D341Med (cell line): ENCODE measurements around the gene MICAL2.
A peak's percentile ranks its signal among the peaks of the same experiment; 100 is the strongest.

ENCODE experiments used
- DNase-seq: peaks from one replicate; pipeline ENCODE4 v3.0.0; 2012; ENCODE audit warnings: low spot score

MICAL2 gene

DNA sequence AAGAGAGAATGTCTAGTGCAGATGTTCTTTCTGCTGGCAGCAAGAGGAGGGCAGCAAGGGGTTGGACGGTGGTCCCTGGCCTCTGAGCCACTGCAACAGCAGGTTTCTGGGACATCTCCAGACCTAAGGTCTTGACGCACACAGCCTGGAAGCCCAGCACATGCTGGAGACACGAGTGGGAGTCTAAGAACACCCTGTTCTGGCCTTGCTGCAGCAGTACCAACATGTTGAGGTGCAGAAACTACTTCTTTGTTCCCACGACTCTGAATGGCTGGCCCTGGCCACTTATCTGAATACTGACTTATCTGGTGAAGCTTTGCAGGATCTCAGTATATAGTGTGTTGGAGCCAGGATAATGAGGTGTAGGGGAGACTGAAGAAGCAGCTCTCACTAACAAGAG lies 6.8 kb downstream of the MICAL2 start:
- no peak for DNase-seq

DNA sequence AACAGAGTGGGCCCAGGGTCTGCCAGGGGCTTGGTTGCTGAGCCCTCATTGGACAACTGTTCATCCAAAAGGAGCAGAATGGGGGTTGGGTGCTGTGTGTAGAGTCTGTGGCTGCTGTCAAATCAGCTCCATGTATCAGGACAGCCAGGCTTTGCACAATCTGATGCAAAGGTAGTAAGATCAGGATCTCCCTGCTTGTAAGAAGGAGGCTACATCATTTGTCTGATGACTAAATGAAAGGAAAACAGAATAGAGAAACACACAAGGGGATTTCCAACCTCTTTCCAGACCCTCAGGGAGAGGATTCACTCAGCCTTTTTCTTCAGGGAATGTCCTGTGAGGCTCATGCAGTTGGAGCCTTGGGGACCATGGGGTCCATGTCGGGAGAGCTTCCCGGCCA lies 7.2 kb downstream of the MICAL2 start:
- no peak for DNase-seq

DNA sequence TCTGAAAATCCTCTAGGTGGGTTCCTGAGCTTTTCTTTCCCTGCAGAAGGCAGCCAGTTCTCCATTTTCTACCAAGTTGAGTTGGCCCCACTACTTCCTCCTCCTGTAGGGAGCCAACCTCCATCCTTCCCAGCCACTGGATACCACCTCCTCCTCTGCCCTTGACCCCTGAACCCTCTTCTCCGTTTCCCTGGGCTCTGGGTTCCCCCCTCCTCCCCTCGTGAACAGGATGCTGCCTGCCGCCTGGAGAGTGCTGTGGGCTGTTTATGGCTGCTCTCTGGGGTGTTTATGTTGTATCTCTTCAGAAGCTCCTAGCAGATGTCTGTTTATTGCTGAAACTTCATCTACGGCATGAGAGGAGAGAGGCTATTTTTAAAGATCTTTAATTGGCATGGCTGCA lies 8.6 kb downstream of the MICAL2 start:
- DNase-seq: no peak

DNA sequence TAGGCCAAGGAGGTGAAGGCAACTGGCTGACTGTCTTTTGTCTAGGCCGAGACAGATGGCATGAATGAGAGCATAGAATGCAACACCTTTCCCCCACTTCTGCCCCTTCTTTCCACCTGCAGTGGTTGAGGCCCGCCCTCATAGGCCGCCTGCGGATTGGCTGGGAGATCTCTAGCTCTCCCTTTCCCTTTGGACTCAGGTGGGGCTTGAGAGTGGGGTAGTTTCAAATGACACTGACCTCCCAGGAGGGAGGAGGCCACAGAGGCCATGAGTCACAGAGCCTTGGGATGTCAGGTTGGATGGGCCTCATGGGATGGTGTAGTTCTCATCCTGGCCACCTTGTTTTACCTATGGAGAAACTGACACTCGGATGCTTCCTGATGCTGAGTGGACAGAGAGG lies 9.1 kb downstream of the MICAL2 start:
- DNase-seq: no peak

DNA sequence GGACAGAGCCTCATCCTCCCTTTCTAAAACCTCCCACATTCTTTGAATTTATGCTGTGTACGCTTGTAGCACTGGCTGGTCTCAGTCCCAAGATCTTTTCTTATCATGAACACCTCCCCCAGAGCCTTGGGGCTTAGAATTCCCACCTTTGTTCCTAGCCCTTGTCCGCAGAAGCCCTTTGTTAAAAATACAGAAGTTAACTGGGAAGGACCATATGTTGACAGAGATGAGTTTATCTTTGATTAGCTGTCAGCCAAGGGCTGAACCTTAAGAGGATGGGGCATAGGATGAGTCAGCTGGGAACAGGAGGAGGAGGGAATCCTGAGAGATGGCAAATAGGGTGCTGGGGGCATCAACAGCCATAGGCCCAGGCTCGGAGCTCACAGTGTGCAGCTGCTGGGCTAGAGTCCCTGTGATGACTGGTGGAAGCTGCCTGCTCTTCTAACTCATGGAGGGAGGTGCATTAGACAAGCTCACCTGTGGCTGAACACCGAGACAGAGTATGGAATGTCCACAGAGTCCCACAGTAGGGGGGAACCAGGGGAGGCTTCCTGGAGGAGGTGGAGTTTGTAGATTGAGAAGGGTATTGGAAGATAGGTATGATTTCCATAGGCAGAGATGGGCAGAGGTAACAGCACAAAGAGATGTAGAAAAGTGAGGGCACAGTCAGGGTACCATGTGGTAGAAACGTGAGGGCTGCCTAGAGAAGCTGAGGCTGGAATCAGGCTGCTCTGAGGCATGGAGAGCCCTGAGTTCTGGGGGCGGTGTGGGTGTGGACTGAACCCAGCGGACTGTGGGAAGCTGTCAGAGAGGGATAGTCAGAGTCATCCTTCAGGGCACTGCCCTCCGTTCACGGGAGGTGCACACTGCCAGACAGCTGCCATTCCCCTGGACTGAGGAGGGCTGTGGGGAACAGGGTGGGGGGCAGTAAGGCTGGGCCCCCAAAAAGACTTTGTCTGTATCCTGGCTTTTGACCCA lies 9.9 kb downstream of the MICAL2 start:
- no peak for DNase-seq

DNA sequence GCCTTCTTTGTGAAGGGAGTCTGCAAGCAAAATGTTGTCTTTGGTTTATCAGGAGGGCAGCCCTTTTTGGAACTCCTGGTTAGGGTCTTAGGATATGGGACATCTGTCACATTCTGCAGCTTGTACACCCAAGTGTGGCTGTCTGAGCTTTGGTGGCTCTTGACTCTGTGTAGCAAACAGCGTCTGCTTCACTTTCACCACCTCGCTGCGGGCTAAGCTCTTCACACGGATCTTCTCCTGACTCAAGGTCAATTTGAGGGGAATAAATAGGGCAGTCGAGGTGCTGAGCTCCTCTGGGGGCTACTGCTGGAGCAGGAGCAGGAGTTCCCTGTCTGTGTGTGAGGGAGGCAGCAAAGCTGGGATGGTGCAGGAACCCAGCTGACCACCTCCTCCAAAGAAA lies 10.6 kb downstream of the MICAL2 start:
- DNase-seq: no peak

DNA sequence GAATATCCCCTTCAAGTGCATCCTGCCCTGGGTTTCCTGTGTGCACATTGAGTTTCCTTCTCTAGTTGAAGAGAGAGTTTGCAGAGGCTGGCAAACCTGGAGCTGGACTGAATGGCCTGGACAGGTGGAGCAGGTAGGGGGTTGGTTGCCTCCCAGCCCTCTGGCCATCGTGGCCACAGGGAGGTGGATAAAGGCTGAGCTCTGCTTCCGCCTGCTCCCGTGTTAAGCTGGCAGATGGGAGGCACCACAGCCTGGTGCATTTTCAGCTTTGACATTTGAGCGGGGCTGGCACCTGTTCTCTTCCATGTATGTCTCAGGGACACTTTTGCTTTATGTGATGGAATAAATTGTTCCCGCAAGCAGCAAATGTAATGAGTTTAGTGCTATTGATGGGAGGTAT lies 11.1 kb downstream of the MICAL2 start:
- DNase-seq: no peak

DNA sequence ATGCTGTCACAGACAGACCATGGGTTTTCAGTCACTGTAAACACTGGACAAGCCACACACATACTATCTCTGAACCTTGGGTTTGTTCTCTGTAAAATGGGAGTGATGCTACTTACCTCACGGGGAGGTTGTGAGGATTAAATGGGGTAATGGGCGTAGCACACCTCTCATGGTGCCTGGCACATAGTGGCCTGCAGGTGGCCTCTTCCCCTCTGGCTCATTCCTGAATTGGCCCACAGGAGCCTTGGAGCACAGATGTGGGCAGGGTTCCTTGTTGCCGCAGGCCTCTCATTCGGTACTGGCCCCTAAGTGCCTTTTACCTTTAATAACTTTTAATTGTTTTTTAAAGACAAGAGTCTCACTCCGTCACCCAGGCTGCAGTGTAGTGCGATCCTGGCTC lies 11.7 kb downstream of the MICAL2 start:
- peak; percentile 43 for DNase-seq

DNA sequence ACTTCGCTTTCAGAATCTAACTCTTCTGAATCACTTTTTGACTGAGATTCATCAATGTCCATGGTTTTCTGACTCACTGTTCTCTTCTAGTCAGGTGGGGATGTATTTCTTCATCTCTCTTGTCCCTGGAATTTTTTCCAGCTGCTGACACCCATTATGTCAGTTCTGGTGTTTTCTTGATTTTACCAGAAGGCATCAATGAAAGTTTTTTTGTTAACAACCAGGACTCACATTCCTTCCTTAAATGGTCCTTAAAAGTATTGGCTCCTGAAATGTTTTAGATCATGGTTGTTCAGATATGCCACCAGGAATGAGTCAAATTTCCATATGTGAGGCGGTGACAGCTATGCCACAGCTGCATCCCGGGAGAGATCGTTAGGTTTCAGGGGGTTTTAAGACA lies 12.9 kb downstream of the MICAL2 start:
- no peak for DNase-seq

DNA sequence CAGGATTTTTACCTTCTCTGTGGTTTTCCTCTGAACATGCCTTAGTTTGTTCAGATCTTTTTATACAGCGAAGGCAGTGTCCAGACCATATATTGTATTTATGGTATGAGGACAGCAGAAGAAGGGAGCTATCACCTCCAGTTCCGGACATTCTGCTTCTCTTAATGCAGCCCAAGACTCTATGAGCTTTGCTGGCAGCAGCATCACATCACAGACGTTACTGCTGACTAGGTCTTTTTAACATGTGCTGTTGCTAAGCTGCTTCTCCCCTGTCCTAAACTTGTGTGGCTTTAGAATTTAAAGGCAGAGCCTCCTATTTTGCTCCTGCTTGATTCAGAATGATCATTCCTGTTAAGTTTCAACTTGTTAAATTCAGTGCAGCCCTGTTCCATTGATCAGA lies 13.4 kb downstream of the MICAL2 start:
- no peak for DNase-seq

DNA sequence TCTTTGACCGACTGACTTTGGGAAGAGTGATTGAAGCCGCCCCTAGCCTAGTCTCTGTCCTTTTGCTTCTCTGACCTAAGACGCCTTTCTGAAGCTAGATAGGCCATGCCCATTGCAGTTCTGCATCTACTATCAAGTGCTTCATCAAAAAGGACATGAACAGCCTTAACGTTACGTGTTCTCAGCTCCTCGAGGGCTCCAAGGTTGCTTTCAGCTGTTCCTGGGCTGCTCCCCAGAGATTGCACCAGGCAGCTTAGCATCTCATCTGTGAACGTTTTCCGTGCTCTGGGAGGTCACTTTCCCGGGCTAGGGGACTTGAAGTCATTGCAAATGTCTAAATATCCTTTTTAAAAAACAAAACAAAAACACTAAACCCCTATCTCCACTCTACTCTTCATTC lies 13.9 kb downstream of the MICAL2 start:
- DNase-seq: no peak

DNA sequence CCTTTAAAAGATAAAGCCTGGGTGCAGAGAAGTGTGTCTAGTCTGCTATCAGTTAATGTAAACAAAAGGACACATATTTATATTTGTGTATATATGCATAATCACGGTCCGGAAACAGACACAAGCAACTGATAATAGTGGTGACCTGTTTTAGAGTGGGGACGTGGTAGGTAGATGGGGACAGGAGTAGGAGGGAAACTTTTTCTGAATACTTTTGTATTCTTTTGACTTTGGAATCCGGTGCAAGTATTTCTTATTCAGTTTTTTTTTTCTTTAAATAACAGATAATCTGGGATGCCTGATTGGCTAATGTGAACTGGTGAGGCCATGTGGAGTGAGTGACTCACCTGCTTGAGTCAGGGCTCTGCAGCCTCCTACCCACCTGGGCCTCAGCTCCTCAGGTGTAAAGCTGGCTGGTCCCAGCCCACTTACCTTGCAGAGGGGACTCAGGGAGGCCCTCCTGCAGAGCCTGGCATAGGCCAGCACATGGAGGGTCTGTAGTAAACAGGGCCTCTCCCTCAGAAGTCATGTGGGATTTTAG lies 15.3 kb downstream of the MICAL2 start:
- DNase-seq: no peak

DNA sequence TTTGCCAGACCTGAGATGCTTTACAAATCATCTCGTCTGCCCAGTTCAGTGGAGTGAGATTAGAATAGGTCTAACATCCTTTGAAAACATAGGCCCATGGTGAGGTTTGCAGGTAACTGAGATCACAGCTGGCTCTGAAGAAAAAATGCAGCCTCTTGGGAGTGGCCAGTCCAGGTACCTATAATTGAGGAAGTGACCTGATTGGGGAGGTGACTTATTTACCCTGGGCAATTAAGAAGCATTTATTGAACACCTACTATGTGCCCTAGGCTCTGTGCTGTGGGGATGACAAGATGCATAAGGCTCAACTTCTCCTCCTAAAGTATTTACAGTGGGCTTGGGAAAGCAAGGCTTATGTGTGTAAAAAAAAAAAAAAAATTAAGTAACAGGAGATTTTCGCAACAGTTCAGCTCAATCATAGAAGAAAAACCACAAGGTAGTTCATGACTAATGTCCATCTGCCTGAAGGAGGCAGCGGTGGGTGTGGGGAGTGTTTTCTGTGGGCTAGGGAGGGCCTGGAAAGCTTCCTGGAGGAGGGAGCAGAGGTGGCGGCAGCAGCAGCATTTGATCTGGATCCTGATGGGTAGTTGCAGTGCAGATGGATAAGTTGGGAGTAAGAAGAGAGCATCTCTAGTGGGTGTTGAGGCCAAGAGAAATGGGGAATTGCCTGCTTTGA lies 16.1 kb downstream of the MICAL2 start:
- DNase-seq: no peak

DNA sequence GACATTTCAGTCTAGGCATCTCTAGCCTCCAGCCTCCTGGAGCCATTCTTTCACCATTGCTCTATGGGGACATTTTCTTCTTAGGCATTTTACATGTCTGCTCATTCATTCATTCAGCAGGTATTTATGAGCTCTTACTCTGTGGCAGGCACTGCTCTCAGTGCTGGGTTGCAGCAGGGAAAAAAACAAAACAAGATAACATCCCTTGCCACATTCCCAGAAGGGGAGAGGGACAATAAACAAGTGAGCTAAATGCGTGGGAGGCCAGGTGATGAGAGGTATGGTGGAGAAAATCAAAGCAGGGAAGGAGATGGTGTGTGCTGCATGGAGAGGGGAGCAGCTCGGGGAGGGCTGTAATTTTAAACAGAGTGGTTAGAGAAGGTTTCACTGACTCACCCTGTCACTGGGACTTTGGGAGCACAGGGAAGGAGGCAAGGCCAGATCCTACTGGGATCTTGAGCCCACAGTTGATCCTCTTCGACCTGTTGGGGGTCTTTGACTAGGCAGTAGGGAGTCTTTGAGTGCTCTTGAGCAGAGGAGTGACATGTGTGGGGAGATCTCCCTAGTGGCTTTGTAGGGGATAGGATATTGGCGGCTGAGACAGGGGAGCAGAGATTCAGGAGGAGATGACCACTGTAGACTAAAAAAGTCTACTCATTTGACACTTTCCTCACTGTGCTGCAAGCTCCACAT lies 17.0 kb downstream of the MICAL2 start:
- DNase-seq: no peak

DNA sequence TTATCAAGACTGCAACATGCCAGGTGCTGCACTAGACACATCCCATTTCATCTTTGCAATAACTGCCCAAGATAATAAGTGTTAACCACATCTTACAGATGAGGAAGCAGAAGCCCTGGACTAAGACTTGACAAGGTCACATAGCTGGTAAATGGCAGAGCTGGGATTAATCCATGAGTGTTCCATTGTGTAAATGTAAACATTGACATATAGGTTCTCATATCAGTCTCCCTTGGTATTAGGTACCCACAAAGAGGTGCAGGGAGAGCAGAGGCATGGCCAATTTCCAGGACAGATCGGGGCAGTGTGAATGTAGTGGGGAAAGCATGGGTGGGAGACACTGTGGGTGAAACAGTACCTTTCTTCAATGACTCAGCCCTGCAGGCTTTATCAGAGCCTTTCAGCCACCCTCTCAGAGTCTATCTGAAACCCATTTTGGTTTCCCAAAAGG lies 17.9 kb downstream of the MICAL2 start:
- DNase-seq: no peak

DNA sequence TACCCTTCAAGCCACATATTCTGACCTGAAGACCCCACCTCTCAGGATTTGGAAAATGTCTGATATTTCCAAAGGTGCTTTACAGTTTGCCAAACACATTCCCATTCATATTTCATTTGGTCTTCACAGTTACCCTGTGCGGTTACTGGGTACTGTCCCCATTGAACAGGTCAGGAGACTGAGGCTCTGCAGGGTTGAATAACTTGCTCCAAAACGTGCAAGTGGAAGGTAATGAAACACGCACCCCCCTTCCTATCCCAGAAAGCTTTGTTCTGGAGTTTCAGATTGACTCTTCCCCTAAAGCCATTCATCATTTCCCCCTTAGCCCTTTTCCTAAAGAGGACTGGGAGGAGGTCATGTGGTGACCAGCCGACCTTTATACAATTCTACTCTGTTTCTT lies 18.8 kb downstream of the MICAL2 start:
- DNase-seq: no peak

DNA sequence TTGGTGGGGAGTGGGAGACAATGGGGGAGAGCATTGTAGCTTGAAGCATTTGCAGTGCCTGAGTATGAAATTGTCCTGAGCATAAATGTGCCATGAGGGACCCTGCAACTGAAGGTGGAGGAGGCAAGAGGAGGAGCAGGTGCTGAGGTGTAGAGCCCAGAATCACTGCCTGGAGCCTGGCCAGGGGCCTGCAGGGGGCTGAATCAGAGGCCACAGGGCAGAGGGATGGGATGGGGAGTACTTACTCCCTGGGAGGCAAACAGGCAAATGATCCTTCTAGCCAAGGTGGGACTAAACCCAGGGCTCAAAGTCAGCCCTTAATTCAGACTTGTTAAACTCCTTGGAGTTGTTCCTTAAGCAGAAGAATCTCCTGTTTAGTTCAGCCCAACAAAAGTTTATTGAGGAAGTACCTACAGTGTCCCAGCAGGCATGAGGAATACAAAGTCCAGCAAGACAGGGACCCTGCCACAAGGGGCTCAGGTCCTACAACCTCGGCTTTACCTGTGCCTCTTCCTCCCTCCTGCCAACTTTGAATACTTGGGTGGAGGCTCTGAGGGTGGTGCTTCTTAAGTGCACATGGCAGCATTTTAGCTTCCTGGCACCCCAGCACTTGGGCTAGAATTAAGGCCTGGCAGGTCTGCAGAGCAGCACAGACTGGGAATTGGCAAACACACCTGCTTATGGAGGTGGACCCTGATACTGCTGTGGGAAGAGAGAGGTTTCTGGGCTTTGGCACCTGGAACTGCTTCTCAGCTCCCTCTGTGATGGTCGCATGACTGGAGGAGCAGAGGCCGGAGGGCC lies 20.0 kb downstream of the MICAL2 start:
- DNase-seq: no peak

DNA sequence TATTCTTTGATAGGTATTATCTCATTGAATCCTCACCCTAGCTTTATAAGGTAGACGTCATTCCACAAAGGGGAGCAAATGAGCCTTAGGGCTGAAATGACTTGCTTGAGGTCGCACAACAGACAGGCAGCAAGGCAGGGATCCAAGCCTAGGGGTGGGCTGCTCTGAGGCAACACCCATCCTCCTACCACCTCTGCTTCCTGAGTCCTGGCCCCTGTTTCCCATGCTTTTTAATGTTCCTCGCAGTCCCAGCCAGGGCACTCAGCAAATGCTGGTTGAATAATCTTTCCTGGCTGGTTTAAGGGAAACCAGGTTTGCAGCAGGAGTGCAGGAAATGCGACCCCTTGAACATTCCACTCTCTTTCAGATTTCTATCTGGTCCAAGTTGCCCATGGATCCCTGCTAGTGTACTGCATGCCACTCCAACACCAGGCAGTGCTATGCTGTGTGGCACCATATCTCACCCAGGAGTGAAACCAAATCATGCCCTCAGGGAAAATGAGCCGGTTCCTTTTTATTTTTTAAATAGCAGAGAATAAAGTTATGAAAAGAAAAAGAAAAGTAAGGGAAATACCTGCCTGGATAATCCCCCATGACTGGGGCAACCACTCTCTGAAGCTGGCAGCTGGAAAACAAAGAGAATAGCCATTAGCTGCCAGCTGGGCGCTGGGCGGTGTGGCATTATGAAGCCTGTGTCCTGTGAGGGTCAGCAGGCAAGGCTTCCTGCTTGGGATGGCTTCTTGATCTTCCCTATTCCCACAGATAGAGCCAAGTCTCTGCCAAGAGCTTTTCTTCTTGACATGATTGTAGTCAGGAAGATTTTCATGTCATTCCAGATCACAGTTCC lies 21.8 kb downstream of the MICAL2 start:
- no peak for DNase-seq

DNA sequence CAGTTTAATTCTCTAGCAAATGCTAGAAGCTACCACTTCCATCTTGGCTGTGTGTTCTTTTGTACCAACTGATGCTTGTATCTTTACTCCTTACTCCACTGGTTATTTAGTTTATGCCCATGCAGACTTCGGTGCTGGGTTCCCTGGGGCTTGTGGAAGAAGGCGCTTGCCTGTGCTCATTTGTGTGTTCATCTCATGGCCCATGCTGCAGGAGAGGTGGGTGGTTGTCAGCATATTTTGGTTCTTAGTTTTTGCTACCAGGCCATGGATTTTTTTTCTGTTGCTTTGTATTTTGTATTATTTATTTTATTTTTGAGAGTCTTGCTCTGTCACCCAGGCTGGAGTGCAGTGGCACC lies 22.4 kb downstream of the MICAL2 start:
- DNase-seq: no peak

DNA sequence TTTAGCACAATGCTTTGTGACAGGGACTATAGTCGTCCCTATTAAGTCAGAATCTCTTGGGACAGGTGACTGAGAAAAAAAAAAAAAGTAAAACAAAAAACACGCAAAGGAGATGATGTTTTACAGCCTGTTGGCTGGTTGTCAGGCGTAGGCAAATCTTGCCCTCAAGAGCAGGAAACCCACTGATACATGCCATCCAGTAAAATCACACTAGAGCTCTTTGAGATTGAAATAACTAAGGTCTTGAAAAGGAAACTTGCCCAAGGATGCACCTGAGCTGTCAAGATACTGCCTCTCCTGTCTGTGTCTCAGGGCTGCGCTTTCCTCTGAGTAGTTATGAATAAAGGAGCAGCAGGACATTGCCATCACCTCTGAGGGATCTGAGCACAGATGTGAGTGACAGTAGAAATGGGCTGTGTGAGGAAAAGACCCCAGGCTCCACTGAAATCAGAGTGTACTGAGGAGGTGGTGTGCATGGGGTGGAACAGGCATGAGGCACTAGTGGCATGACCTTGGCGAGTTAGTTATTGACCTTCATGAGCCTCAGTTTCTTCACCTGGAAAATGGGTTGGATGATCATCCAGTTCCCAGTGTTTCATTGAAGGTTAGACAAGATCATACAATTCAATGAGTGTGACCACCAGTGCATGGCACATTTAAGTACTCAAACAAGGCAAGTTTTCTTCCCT lies 23.3 kb downstream of the MICAL2 start:
- DNase-seq: no peak
